Esophagus squamous epithelium (tissue), 4 donors: ENCODE measurements around the gene HNF4A.

Source experiments
- POLR2A ChIP-seq, 4 donors: fragments of 450-650 bp; IDR thresholded peaks; one replicate each; pipeline ENCODE4 v1.6.1; 2017; ENCODE audit warnings: antibody characterized with exemption in 4 of 4, mild to moderate bottlenecking in 4 of 4, moderate library complexity in 3 of 4
- TF ChIP-seq, protein P1 (sequence below), 6 experiments: fragments of 450-650 bp in 4 of 6; fragments of 200-600 bp in 2 of 6; sonication (generic) in 2 of 6; IDR thresholded peaks; one replicate each; pipeline ENCODE4 v1.5.1; 2016 to 2019; ENCODE audit warnings: antibody characterized with exemption in 6 of 6, mild to moderate bottlenecking in 4 of 6, moderate library complexity in 4 of 6

GRCh38 chr20:44394452-44394701 lies 38.9 kb downstream of the HNF4A start:
- TF ChIP-seq, protein P1, sequence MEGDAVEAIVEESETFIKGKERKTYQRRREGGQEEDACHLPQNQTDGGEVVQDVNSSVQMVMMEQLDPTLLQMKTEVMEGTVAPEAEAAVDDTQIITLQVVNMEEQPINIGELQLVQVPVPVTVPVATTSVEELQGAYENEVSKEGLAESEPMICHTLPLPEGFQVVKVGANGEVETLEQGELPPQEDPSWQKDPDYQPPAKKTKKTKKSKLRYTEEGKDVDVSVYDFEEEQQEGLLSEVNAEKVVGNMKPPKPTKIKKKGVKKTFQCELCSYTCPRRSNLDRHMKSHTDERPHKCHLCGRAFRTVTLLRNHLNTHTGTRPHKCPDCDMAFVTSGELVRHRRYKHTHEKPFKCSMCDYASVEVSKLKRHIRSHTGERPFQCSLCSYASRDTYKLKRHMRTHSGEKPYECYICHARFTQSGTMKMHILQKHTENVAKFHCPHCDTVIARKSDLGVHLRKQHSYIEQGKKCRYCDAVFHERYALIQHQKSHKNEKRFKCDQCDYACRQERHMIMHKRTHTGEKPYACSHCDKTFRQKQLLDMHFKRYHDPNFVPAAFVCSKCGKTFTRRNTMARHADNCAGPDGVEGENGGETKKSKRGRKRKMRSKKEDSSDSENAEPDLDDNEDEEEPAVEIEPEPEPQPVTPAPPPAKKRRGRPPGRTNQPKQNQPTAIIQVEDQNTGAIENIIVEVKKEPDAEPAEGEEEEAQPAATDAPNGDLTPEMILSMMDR (IDR thresholded peaks at IDR 0.05) = no peak
- no peak for TF ChIP-seq POLR2A (IDR thresholded peaks at IDR 0.05)
